Fibroblast of skin of back (primary cell): ENCODE measurements around the gene USH2A.
A peak's percentile ranks its signal among the peaks of the same experiment; 100 is the strongest.

Experiments
- DNase-seq: peaks from one replicate; pipeline ENCODE4 v3.0.0-alpha.2; 2013

USH2A gene

GRCh38 chr1:216285052-216285451 is 138.2 kb downstream of the USH2A start:
- no peak for DNase-seq

- DNase-seq, result no peak
Measured at GRCh38 chr1:216281757-216282156, 141.5 kb downstream of the USH2A start.

DNA sequence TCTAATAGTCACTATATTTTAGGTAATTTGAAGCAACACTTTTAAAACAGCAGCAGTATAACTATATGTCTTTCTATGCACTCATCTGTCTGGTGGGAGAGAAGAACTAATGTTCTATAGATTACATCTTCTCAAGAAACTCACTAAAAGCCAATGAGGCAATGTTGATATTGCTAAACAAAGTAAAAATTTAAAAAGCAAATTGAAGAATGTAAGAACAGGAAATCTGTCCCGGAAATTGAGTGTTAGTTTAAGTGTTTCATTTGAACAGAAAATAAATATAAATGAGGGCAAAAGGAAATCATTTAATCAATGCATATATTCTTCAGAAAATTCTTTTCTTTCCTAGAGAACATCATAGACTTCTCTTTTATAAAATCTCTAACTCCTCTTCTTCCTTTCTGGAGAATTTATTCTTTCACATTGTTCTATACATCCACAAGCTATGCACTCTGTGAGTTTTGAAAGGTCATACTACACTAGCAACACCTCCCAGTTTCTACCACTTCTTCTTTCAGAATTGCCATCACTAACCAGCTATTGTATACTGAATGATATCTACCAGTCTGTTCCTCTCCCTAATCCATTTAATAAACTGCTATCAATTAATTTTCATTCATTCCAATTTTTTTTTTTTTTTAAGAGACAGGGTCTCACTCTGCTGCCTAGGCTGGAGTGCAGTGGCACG is 153.0 kb downstream of the USH2A start:
- DNase-seq, result no peak

GRCh38 chr1:216261631-216262030 is 161.6 kb downstream of the USH2A start:
- no peak for DNase-seq

- DNase-seq, result no peak
Measured at GRCh38 chr1:216258856-216259255, 164.4 kb downstream of the USH2A start.

- no peak for DNase-seq
Measured at GRCh38 chr1:216258386-216258785, 164.9 kb downstream of the USH2A start.

GRCh38 chr1:216250861-216251260 is 172.4 kb downstream of the USH2A start:
- DNase-seq, result no peak

- no peak for DNase-seq
Measured at GRCh38 chr1:216248628-216249027, 174.6 kb downstream of the USH2A start.

DNA sequence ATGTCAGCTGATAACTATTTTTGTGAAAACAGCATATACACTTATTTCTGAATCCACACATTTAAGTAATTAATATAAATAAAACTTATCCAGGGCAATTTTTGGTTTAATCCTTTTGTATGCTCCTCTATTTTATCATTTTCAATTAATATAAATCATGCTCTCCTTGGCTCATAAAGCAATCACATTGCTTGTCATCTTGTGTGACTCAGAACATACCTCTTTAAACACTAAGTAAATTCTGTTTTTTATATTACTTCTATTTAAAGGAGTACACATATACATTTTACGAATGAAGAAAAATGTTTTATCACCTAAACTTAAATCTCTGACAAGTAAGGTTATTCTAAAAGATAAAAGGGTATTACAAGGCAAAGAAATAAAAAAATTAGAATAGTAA is 175.3 kb downstream of the USH2A start:
- DNase-seq, result no peak

DNA sequence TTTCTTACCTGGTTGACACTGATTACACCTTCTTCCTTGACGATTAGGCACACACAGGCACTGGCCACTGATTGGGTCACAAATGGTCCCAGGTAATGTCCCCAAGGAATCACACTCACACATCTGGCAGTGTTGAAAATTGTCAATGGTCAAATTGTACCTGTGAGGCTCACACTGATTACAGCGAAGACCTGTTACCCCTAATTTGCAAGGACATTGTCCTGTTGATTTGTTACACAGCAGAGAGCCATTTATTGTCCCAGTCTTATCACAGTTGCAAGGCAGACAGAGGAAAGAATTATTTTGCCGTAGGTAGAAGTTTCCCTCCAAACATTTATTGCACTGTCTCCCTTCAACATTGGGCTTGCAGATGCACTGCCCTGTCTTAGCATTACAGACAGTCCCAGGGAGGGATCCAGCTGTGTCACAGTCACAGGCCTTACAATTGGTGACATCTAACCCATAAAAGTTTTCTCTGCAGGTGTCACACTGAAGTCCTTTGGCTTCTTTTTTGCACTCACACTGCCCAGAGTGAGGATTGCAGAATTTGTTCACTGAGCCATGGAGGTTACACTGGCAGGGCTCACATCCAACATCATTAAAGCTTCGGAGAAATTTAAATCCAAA is 176.6 kb downstream of the USH2A start:
- no peak for DNase-seq

- no peak for DNase-seq
Measured at GRCh38 chr1:216238844-216239243, 184.4 kb downstream of the USH2A start.

DNA sequence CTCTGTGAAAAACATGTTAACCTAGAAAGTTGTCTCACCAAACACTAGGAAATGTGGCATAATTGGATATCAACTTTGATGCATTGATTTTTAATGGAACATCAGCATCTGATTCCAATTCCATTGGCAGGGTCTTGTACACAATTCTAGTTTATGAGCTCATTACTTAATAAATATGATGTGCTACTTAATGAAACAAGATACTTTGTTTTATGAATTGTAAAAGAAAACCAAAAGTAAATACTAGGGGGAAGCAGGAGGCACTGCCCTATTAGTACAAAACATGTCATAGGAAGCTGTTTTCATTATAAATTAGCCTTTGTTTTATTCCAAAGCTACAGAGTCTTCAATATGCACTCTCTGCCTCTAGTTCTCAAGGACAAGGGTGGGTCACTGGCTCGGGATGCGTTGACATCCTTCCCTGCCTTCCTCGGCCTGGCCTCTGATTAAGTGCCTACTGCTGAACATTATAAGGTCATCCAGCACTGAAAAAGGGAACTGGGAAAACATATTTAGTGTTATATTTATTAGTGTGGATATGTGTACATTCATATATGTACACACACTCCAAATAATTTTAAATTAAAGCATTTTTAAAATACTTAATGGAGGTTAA is 185.2 kb downstream of the USH2A start:
- no peak for DNase-seq

- DNase-seq, result no peak
Measured at GRCh38 chr1:216224233-216224632, 199.0 kb downstream of the USH2A start.

GRCh38 chr1:216223486-216223885 is 199.8 kb downstream of the USH2A start:
- DNase-seq, result peak; percentile 19

- DNase-seq, result peak; percentile 18
Measured at GRCh38 chr1:216222288-216222687, 201.0 kb downstream of the USH2A start.

- DNase-seq, result peak; percentile 81
Measured at GRCh38 chr1:216221260-216221700, 202.0 kb downstream of the USH2A start.

- peak; percentile 48 for DNase-seq
Measured at GRCh38 chr1:216216305-216216704, 206.9 kb downstream of the USH2A start.

DNA sequence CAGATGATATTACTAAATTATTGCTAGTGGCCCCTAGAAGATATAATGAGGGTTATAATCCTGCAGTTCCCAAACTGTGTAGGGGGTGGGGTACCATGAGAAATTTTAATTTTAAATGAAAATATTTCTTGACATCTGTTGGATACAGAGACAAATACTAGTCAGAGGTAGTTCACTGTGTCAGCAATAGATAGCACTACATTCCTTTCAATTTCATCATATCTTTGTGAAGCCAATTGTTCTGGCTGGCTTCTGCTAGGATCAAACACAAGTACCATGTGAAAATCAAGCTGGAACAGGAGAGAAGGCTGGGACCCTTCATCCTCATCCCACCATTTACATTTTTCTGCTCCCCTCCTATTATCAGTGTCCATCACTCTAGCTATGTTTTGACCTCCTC is 208.1 kb downstream of the USH2A start:
- peak; percentile 19 for DNase-seq

- DNase-seq, result no peak
Measured at GRCh38 chr1:216212826-216213225, 210.4 kb downstream of the USH2A start.

GRCh38 chr1:216210081-216210480 is 213.2 kb downstream of the USH2A start:
- DNase-seq, result peak; percentile 24

DNA sequence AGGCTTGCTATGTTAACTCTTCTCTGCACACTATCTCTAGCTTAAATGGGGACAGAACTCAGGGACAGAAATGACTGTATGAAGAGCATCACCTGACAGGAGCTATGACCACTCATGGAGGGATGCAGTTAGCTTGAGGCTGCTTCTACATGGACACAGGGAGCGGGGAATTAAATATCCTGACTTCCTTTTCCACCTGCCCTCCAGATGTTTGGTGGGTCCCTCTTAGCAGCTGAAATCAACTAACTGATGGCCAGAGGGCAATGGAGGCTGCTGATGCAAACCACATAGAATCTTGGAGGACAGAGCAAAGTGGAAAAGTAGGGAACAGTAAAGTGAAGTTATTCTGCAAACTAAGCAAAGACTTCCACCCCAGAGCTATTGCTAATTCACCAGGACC is 214.1 kb downstream of the USH2A start:
- DNase-seq, result no peak

- no peak for DNase-seq
Measured at GRCh38 chr1:216207154-216207553, 216.1 kb downstream of the USH2A start.

GRCh38 chr1:216205176-216205575 is 218.1 kb downstream of the USH2A start:
- DNase-seq, result no peak

- no peak for DNase-seq
Measured at GRCh38 chr1:216201946-216202345, 221.3 kb downstream of the USH2A start.
